HG02763 (cell line): ENCODE results near the gene TAAR8.
"Not testable (repeated sequence)": the region's sequence is repeated elsewhere in the genome, so short reads cannot be mapped to it uniquely, and the experiment has no call there.

Source experiments
- ATAC-seq: cut with Tn5 transposase; IDR thresholded peaks from one replicate; pipeline ENCODE4 v1.9.1; 2021; ENCODE audit warnings: mild to moderate bottlenecking, moderate library complexity; ENCODE audit not compliant: unreplicated experiment

TAAR8 gene

GRCh38 chr6:132544826-132545225 lies 7.6 kb upstream of the TAAR8 start:
- no peak for ATAC-seq

GRCh38 chr6:132548746-132549463 lies 3.6 kb upstream of the TAAR8 start:
- no peak for ATAC-seq

GRCh38 chr6:132551214-132551613 lies 1.3 kb upstream of the TAAR8 start:
- no peak for ATAC-seq

GRCh38 chr6:132560087-132560486 lies 7.6 kb downstream of the TAAR8 start:
- ATAC-seq: not testable (repeated sequence)

DNA sequence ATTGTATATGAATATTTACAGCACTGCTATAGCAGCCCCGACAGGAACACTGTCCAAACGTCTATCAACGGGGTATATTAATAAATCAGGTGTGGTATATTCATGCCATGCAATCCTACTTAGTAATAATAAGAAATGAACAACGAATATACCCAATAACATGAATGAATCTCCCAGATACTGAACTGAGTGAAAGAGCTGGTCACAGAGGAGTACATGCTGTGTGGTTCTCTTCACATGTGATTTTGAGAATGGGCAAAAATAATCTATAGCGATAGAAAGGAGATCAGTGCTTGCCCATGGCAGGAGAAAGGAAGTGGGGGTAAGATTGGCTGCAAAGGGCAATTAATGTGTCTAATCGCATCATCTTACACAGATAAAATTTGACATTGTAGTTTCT lies 13.9 kb downstream of the TAAR8 start:
- ATAC-seq: no peak

DNA sequence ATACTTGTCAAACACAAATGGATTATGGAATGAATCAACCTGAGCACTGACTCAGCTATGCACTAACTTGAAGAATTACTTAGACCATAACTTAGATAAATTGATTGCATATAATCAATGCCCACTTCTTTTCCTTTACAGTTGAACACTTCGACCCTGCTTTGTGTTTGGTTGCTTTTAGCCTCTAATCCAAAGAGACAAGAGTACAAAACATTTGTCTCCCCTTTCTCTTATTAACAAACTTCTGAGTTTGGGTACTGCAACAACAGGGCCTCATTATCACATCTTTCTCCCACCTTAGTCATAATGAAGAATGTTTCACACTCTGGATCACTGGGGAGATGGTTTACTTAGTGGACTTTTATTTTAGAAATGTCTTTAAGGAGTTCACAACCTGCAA lies 15.1 kb downstream of the TAAR8 start:
- no peak for ATAC-seq

- ATAC-seq: no peak
Measured at GRCh38 chr6:132568611-132569010, 16.1 kb downstream of the TAAR8 start.

DNA sequence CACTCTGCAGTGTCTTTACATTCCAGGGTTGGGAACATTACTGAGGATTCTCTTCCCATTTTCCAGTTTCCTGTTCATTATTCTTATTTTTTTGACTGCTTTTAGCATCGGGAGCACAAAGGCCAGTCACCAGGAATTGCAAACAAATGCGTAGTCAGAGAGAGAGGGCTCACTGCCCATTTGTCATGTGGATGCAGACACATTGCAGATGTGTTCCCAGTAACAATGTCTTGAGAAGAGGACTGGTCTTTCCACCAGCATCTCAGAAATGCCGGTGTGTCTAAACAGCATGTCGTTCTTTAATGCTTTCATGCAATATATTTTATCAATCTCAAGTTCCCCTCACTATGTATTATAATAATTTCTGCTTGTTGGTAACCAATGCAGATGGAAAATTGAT lies 16.7 kb downstream of the TAAR8 start:
- ATAC-seq: no peak

- no peak for ATAC-seq
Measured at GRCh38 chr6:132570221-132570777, 17.8 kb downstream of the TAAR8 start, which contains the start of gene TAAR6. TSS of gene TAAR6 (plus strand) at chr6:132570322. CDS start at chr6:132570322, 0 bp downstream.

- ATAC-seq: no peak
Measured at GRCh38 chr6:132571774-132572173, 19.3 kb downstream of the TAAR8 start.

GRCh38 chr6:132584698-132585097 lies 32.2 kb downstream of the TAAR8 start:
- no peak for ATAC-seq

GRCh38 chr6:132587424-132587823 lies 35.0 kb downstream of the TAAR8 start:
- no peak for ATAC-seq

GRCh38 chr6:132589454-132589853 lies 37.0 kb downstream of the TAAR8 start, which contains the start of gene TAAR5:
TSS of gene TAAR5 (minus strand) at chr6:132589741. CDS start at chr6:132589686, 55 bp downstream.
- ATAC-seq: no peak

- no peak for ATAC-seq
Measured at GRCh38 chr6:132590362-132590761, 37.9 kb downstream of the TAAR8 start.

DNA sequence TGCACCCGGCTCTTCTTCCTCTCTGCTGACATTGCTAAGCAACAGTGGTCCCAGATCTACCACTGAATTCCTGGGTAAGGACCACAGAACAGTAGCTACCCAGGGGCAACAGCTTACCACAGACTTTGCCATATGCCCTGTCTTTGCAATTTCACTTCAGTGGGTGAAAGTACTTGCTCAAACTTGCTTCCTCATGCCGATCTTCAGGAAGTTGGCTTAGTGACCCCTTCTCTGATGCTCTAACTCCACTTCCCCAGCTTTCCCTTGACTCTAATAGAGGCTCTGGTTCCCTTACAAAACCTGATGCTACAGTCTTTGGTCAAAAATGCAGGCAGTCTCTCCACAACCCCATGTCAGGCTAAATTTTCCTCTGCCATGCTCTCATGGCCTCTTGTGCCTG lies 40.4 kb downstream of the TAAR8 start:
- no peak for ATAC-seq

- no peak for ATAC-seq
Measured at GRCh38 chr6:132596201-132596600, 43.7 kb downstream of the TAAR8 start.

- ATAC-seq: peak; percentile 67
Measured at GRCh38 chr6:132598473-132598872, 46.0 kb downstream of the TAAR8 start.

DNA sequence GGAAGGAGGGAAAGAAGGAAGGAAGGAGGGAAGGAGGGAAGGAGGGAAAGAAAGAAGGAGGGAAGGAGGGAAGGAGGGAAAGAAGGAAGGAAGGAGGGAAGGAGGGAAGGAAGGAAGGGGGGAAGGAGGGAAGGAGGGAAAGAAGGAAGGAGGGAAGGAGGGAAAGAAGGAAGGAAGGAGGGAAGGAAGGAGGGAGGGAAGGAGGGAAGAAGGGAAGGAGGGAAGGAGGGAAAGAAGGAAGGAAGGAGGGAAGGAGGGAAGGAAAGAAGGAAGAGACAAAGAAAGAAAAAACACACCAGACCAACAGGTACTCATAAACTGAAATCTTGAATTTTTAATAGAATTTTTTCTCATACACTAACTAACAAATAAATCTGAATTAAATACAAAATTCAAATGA lies 48.4 kb downstream of the TAAR8 start:
- not testable (repeated sequence) for ATAC-seq
